Myocyte (in vitro differentiated cells): ENCODE results near the gene EPHB3. TPM values are rescaled to one million over a fixed set of nuclear protein-coding genes. Genes with fewer than 3 reads are reported as not detected.
"Not testable (repeated sequence)": the region's sequence is repeated elsewhere in the genome, so short reads cannot be mapped to it uniquely, and the experiment has no call there.

ENCODE experiments used
- DNase-seq: peaks from one replicate; pipeline ENCODE4 v3.0.0-alpha.2; 2012; ENCODE audit warnings: low read depth
- total RNA-seq: library from RNA; depleted of rRNA; stranded (reverse); fragments of >200 nt; gene quantifications from 2 replicates; pipeline ENCODE4 v1.2.3, GENCODE V29; 2014

The EPHB3 gene
- total RNA-seq, 1 donor from 2014 or later: 23.6 TPM

GRCh38 chr3:184597829-184598573, 36.4 kb downstream of the EPHB3 start:
- DNase-seq: no peak

DNA sequence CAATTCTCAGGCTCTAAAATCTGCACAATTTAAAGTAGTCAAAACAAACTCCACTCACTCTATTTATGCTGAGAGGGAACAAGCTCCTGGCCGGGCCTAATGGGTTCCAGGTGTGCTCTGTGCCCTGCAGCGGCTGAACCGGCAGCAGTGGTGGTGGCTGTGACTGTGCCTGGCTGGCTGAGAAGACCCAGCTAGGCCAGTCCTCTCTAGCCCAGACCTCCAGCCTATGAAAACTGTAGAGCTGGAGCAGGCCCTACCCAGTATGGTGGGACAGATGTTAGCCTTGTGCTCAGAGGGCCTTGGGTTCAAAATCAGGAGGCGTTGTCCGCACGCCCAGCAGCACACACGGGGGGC, 37.0 kb downstream of the EPHB3 start:
- no peak for DNase-seq

- DNase-seq: no peak
Observed at GRCh38 chr3:184599143-184599542, 37.6 kb downstream of the EPHB3 start.

DNA sequence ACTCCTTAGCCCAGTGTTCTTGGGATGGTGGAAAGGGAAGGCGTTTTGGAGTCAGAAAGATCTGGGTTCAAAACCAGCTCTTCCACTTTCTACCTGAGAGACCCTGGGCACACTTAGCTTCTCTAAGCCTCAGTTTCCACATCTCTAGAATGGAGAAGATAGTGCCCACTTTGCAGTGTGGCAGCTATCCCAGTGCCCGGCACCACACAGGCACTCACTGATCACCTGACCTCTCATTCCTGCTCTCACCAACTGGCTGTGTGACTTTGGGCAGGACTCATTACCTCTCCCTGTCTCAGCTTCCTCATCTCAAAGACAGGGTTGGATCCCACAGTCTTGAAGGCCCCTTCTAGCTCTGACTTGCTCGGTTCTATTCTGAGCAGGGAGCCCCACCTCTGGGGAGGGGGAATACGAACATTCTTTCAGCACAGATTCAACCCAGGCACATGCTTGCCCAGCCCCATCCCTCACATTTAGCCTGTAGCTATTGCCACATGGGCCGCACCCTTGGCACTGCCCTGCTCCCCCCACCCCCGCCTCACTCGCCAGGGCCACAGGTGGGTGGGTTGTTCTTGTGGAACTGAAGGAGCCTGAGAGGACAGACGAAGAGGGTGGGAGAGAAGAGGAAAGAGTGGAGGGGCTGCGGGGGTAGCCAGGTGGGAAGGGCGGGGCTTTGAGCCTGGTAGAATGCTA, 39.2 kb downstream of the EPHB3 start:
- DNase-seq: no peak

GRCh38 chr3:184601576-184602371, 40.2 kb downstream of the EPHB3 start:
- DNase-seq: no peak

- DNase-seq: no peak
Observed at GRCh38 chr3:184602372-184603150, 41.0 kb downstream of the EPHB3 start.

GRCh38 chr3:184603151-184604030, 41.8 kb downstream of the EPHB3 start:
- DNase-seq: no peak

DNA sequence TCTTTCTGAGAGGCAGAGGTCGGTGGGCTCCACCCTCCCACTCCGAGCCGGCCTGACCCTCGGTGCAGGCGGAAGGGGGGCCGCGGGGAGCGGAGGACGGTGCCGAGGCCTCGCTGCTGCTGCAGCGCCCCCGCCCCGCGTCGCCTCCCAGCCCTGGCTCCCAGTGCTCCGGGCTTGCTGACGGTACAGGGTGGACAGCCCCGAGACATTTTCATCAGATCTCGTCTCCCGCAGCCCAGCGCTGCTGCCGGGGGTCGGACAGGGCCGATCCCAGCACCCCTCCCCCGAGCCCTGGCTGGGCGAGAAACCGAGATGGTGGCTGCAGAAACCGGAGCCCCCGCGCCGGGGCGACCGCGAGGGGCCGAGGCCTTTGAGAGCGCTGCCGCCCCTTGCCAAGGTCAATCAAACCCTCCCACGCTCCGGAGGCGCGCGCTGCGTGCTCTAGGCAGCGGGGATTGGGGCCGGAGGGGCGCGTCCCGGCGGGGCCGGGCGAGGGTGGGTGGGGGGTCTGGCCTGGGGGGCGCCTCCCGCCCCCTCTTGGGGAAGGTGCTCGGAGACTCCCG, 42.5 kb downstream of the EPHB3 start:
- DNase-seq: no peak

- no peak for DNase-seq
Observed at GRCh38 chr3:184604615-184605290, 43.2 kb downstream of the EPHB3 start.

GRCh38 chr3:184608209-184608608, 46.6 kb downstream of the EPHB3 start:
- DNase-seq: no peak

- no peak for DNase-seq
Observed at GRCh38 chr3:184609476-184610244, 48.1 kb downstream of the EPHB3 start.

DNA sequence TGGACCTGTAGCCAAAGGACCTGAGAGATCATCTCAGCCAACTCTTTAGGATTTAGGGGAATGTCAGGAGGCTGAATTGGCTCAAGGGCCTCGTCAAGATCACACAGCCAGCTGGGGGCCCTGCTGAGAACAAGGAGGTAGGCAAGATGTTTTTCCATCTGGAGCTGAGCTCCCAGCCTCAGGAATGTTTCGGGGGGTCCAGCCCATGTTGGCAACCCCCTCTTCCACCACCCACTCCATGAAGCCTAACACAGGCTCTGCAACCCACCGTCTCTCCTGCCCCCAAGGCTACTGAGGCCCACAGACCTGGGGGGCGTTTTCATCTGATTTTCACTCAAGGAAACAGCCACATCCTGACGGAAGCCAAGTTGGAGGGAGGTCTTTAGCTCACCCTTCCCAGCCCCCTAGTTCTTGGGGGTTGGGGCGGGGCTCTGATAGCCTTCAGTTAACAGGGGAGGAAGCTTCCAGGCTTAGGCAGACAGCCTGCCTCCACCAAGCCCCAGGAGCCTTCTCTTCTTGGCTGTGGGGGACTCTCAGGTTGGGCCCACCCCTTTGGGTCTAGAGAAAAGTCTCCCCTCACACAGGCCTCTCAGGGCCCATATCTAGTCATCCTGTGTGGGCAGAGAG, 48.8 kb downstream of the EPHB3 start:
- no peak for DNase-seq

GRCh38 chr3:184611607-184612281, 50.2 kb downstream of the EPHB3 start:
- DNase-seq: no peak

- no peak for DNase-seq
Observed at GRCh38 chr3:184615396-184615795, 53.8 kb downstream of the EPHB3 start.

DNA sequence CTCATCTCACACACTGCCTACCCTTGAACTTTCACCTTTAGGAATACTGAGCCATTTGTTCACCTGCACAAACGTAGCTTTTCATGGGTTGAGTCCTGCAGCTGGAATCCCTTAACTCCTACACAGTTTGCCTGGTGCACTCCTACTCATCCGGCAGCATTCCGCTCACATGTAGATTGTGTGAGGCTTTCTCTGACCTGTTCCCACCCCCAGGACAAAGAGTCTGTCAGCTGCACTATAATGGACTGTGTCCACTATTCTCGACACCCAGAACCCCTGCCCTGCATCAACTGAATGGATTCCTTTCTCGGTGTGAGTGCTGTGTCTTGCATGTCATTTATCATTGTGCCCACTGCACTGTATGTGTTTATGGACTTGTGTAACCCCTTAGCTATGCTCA, 54.9 kb downstream of the EPHB3 start:
- no peak for DNase-seq

- DNase-seq: not testable (repeated sequence)
Observed at GRCh38 chr3:184617306-184617705, 55.7 kb downstream of the EPHB3 start.

DNA sequence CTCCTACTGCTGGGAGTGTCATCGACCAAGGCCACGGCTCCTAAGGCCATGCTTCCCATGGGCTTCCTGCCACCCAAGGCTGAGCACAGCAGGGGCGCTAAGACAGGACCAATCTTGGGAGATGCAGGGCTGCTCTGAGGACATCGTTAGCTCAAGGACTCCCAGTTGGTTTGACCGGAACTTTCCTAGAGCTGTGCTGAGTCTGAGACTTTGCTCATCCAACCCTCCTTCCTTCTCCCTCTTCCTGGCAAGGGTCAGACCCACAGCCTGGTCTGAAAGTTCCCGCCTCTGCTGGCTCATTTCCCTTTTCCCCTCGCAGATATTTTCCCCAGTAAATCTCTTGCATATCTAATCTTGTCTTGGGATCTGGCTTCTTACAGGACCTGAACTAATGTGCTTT, 57.2 kb downstream of the EPHB3 start:
- no peak for DNase-seq

DNA sequence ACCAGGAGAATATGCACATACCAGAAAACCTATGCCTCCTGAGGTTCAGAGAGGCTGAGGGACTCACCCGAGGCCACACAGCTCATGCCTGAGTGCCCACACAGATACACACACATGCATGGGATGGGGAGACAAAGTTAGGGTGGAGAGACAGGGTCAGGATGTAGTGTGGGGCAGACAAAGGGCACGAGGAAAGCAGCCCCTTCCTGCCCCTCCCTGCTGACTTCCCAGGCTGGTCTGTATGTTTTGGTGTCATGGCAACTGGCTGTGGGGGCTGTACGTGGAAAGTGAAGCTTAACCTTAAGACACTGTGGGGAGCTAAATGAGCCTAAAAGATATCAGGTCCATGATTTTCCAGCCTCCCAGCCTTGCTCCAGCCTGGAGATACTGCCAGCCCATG, 57.8 kb downstream of the EPHB3 start:
- DNase-seq: no peak
